HCT116 (cell line): ENCODE results near the gene HDHD3. TPM values are rescaled to one million over a fixed set of nuclear protein-coding genes. Genes with fewer than 3 reads are reported as not detected.

Experiments
- ATAC-seq: fragments of 200-7000 bp; cut with Tn5 transposase; 2 replicates; pipeline ENCODE4 v1.9.1; 2020; ENCODE audit warnings: mild to moderate bottlenecking, moderate library complexity
- BruUV-seq: library from RNA; stranded (reverse); fragments of 400-500 nt; replicated peaks from 2 replicates; lab custom pipeline; 2021; lab: Mats Ljungman, UMichigan
- CTCF ChIA-PET: fragments of 300-600 bp; sonication (Branson Sonifier 250); formaldehyde crosslinking; loops from one replicate; lab custom pipeline; 2021; ENCODE audit warnings: antibody characterized with exemption; lab: Charles Lee
- POLR2A ChIA-PET: fragments of 300-600, 350-600 bp; sonication (Branson Sonifier 250); formaldehyde crosslinking; loops from one replicate; lab custom pipeline; 2021; ENCODE audit warnings: antibody characterized with exemption; lab: Charles Lee
- RAD21 ChIA-PET, 2 experiments: fragments of 300-600 bp; sonication (Branson Sonifier 250); formaldehyde crosslinking; loops; one replicate each; lab custom pipeline; 2023; ENCODE audit warnings: low total read pairs in 2 of 2; ENCODE audit not compliant: uncharacterized antibody in 2 of 2, unreplicated experiment in 2 of 2, low non-redundant PET in 1 of 2; lab: Charles Lee
- DNase-seq: peaks from one replicate; pipeline ENCODE4 v3.0.0-alpha.2; 2010; ENCODE audit warnings: low read depth, low spot score
- H2AFZ ChIP-seq: fragments of 200-600 bp; shearing (Covaris generic), sonication (generic); 2 replicates; pipeline ENCODE4 v1.6.1; 2017; ENCODE audit warnings: low read depth, mixed run types, mixed read lengths, antibody characterized with exemption, low read length; ENCODE audit not compliant: poor library complexity, severe bottlenecking
- H3K27ac ChIP-seq: 2 replicates; pipeline ENCODE4 v1.5.1; 2012; ENCODE audit warnings: low read depth, low read length
- H3K27me3 ChIP-seq: fragments of 200-600 bp; sonication (generic); 2 replicates; pipeline ENCODE4 v1.6.1; 2016; ENCODE audit warnings: mixed run types, low read length, mixed read lengths; ENCODE audit not compliant: insufficient read depth
- H3K36me3 ChIP-seq, 2 experiments: fragments of 200-500 bp in 1 of 2; fragments of 200-600 bp in 1 of 2; sonication (Bioruptor generic) in 1 of 2; sonication (generic) in 1 of 2; 2 replicates each; pipeline versions ENCODE4 v1.5.1 to v1.6.1; 2014 to 2016; ENCODE audit warnings: low read length in 2 of 2, inconsistent platforms in 1 of 2, mixed read lengths in 1 of 2, mixed run types in 1 of 2; ENCODE audit not compliant: insufficient read depth in 2 of 2, control insufficient read depth in 1 of 2
- H3K4me1 ChIP-seq, 2 experiments: fragments of 200-600 bp in 1 of 2; sonication (generic) in 1 of 2; 2 replicates each; pipeline versions ENCODE4 v1.5.1 to v1.6.1; 2012 to 2017; ENCODE audit warnings: low read length in 2 of 2, inconsistent platforms in 1 of 2, mild to moderate bottlenecking in 1 of 2, mixed read lengths in 1 of 2, mixed run types in 1 of 2, moderate library complexity in 1 of 2; ENCODE audit not compliant: insufficient read depth in 2 of 2, control insufficient read depth in 1 of 2
- H3K4me2 ChIP-seq: fragments of 200-600 bp; sonication (generic); 2 replicates; pipeline ENCODE4 v1.6.1; 2017; ENCODE audit warnings: mixed run types, low read length, mixed read lengths
- H3K4me3 ChIP-seq, 2 experiments: fragments of 200-600 bp in 1 of 2; sonication (generic) in 1 of 2; replicated peaks in 1 of 2; 2 replicates each; pipeline ENCODE4 v1.5.1; 2011 to 2016; ENCODE audit warnings: low read length in 2 of 2, control low read depth in 1 of 2, low read depth in 1 of 2, mild to moderate bottlenecking in 1 of 2, mixed read lengths in 1 of 2, mixed run types in 1 of 2
- H3K79me2 ChIP-seq: fragments of 200-600 bp; sonication (generic); 2 replicates; pipeline ENCODE4 v1.6.1; 2017; ENCODE audit warnings: mild to moderate bottlenecking, mixed run types, low read length, moderate library complexity, mixed read lengths; ENCODE audit not compliant: insufficient read depth
- H3K9ac ChIP-seq: fragments of 200-600 bp; sonication (generic); 2 replicates; pipeline ENCODE4 v1.6.1; 2016; ENCODE audit warnings: low read length, mixed read lengths
- H3K9me2 ChIP-seq: fragments of 200-600 bp; sonication (generic), shearing (Covaris generic); 2 replicates; pipeline ENCODE4 v1.6.1; 2017; ENCODE audit warnings: mixed run types, mild to moderate bottlenecking, moderate library complexity; ENCODE audit not compliant: insufficient read depth
- H3K9me3 ChIP-seq, 2 experiments: fragments of 200-500 bp in 1 of 2; fragments of 200-600 bp in 1 of 2; sonication (Bioruptor generic) in 1 of 2; sonication (generic) in 1 of 2; 2 replicates each; pipeline ENCODE4 v1.6.1; 2014 to 2017; ENCODE audit warnings: low read length in 2 of 2, mixed read lengths in 2 of 2, inconsistent platforms in 1 of 2, low read depth in 1 of 2, mild to moderate bottlenecking in 1 of 2, mixed run types in 1 of 2, moderate library complexity in 1 of 2; ENCODE audit not compliant: control insufficient read depth in 1 of 2, insufficient read depth in 1 of 2
- H4K20me1 ChIP-seq: fragments of 200-600 bp; sonication (generic), shearing (Covaris generic); 2 replicates; pipeline ENCODE4 v1.6.1; 2017; ENCODE audit warnings: mixed run types, mild to moderate bottlenecking, moderate library complexity; ENCODE audit not compliant: insufficient read depth
- CBX3 ChIP-seq: IDR thresholded peaks from 2 replicates; pipeline ENCODE4 v1.6.1; 2012; ENCODE audit warnings: low read depth
- CEBPB ChIP-seq: IDR thresholded peaks from 2 replicates; pipeline ENCODE4 v1.6.1; 2012; ENCODE audit warnings: low read depth
- SRF ChIP-seq: IDR thresholded peaks from 2 replicates; pipeline ENCODE4 v1.6.1; 2012; ENCODE audit warnings: low read depth
- ZNF274 ChIP-seq: fragments of 200-500 bp; sonication (Bioruptor generic); IDR thresholded peaks from 2 replicates; pipeline ENCODE4 v1.6.1; 2014; ENCODE audit warnings: mild to moderate bottlenecking, low read depth, low read length, inconsistent platforms
- intact Hi-C: fragments of 100-400 bp; cut with micrococcal nuclease; formaldehyde crosslinking; loops from 2 replicates; pipeline ENCODE4 v1.10.0; 2022
- total RNA-seq: library from RNA; stranded (reverse); gene quantifications from one replicate; pipeline ENCODE4 v1.2.1, GENCODE V29; 2021; ENCODE audit not compliant: unreplicated experiment
- TF ChIP-seq, protein P1 (sequence below), 3 experiments: fragments of 200-600 bp in 1 of 3; sonication (generic) in 1 of 3; IDR thresholded peaks in 2 of 3; conservative IDR thresholded peaks in 1 of 3; 2 replicates each; pipeline ENCODE4 v1.5.1; 2012 to 2017; ENCODE audit warnings: low read depth in 2 of 3, low read length in 2 of 3, antibody characterized with exemption in 1 of 3, borderline replicate concordance in 1 of 3, control low read depth in 1 of 3, mild to moderate bottlenecking in 1 of 3, mixed read lengths in 1 of 3, mixed run types in 1 of 3, moderate library complexity in 1 of 3; ENCODE audit not compliant: insufficient read depth in 1 of 3
- TF ChIP-seq, protein P2 (sequence below): IDR thresholded peaks from 2 replicates; pipeline ENCODE4 v1.6.1; 2011; ENCODE audit warnings: mild to moderate bottlenecking, low read length, moderate library complexity; ENCODE audit not compliant: insufficient replicate concordance; ENCODE audit errors: extremely low read depth
- TF ChIP-seq, protein P3 (sequence below): IDR thresholded peaks from 2 replicates; pipeline ENCODE4 v1.6.1; 2012; ENCODE audit warnings: low read depth

Gene HDHD3
- total RNA-seq, 1 experiment from 2014 or later: 21.8 TPM

DNA sequence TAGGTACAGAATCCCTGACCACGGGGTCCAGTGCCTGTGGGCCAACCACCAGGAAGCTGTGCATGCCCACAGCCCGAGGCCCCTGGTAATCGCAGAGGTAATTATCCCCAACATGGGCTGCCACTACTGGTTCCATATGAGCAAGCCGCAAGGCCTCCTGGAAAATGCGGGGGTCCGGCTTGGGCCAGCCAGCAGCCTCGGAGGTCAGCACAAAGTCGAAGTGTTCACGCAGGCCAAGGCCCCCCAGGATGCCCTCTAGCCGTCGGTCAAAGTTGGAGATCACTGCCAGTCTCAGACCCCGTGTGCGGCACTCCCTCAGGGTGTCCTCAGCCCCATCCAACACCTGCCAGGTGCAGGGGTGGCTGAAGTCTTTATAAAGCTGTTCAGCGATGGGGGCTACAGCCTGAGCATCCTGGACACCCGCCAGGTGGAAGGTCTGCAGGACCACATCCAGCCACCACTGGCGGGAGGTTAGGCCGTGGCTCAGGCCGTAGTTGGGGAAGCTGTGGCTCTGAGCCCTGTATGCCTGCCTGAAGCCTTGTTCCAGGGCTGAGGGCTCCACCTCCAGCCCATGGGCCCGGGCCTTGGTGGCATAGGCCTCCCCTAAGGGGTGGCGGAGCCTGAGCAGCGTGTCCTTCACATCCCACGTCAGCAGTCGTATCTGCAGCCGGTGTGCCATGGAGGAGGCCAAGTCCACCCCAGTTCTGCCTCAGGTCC lies 3.0 kb downstream of the HDHD3 start:
- Histone ChIP-seq H3K9me2 (no peaks in the 10 kb centered on the region), H3K4me2 (no peak overlapping the region), H3K4me3 (no peak overlapping the region), H4K20me1 (no peaks in the 10 kb centered on the region), H3K27me3 (no peaks in the 10 kb centered on the region), H3K36me3 (peaks cover 6 to 7% of the 10 kb centered on the region in 2 experiments; a peak in 2 of 4 replicates), H3K9me3 (no peaks in the 10 kb centered on the region), H3K9ac (no peak overlapping the region), H2AFZ (no peak overlapping the region), H3K79me2 (peaks cover 14% of the 10 kb centered on the region), H3K27ac (no peak overlapping the region), H3K4me1 (peaks cover 12 to 17% of the 10 kb centered on the region in 2 experiments)
- TF ChIP-seq, protein P1, sequence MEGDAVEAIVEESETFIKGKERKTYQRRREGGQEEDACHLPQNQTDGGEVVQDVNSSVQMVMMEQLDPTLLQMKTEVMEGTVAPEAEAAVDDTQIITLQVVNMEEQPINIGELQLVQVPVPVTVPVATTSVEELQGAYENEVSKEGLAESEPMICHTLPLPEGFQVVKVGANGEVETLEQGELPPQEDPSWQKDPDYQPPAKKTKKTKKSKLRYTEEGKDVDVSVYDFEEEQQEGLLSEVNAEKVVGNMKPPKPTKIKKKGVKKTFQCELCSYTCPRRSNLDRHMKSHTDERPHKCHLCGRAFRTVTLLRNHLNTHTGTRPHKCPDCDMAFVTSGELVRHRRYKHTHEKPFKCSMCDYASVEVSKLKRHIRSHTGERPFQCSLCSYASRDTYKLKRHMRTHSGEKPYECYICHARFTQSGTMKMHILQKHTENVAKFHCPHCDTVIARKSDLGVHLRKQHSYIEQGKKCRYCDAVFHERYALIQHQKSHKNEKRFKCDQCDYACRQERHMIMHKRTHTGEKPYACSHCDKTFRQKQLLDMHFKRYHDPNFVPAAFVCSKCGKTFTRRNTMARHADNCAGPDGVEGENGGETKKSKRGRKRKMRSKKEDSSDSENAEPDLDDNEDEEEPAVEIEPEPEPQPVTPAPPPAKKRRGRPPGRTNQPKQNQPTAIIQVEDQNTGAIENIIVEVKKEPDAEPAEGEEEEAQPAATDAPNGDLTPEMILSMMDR (IDR thresholded peaks at IDR 0.05 in 2 of 3, conservative IDR thresholded peaks at IDR 0.05 in 1 of 3; ENCODE audit: borderline replicate concordance in 1 of 3, insufficient read depth in 1 of 3, low read depth in 2 of 3, low read length in 2 of 3): no peak
- TF ChIP-seq, protein P2, sequence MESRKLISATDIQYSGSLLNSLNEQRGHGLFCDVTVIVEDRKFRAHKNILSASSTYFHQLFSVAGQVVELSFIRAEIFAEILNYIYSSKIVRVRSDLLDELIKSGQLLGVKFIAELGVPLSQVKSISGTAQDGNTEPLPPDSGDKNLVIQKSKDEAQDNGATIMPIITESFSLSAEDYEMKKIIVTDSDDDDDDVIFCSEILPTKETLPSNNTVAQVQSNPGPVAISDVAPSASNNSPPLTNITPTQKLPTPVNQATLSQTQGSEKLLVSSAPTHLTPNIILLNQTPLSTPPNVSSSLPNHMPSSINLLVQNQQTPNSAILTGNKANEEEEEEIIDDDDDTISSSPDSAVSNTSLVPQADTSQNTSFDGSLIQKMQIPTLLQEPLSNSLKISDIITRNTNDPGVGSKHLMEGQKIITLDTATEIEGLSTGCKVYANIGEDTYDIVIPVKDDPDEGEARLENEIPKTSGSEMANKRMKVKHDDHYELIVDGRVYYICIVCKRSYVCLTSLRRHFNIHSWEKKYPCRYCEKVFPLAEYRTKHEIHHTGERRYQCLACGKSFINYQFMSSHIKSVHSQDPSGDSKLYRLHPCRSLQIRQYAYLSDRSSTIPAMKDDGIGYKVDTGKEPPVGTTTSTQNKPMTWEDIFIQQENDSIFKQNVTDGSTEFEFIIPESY: no peak
- TF ChIP-seq ZNF274 (no peak), CEBPB (no peak), CBX3 (no peak), SRF (no peak)
- TF ChIP-seq, protein P3, sequence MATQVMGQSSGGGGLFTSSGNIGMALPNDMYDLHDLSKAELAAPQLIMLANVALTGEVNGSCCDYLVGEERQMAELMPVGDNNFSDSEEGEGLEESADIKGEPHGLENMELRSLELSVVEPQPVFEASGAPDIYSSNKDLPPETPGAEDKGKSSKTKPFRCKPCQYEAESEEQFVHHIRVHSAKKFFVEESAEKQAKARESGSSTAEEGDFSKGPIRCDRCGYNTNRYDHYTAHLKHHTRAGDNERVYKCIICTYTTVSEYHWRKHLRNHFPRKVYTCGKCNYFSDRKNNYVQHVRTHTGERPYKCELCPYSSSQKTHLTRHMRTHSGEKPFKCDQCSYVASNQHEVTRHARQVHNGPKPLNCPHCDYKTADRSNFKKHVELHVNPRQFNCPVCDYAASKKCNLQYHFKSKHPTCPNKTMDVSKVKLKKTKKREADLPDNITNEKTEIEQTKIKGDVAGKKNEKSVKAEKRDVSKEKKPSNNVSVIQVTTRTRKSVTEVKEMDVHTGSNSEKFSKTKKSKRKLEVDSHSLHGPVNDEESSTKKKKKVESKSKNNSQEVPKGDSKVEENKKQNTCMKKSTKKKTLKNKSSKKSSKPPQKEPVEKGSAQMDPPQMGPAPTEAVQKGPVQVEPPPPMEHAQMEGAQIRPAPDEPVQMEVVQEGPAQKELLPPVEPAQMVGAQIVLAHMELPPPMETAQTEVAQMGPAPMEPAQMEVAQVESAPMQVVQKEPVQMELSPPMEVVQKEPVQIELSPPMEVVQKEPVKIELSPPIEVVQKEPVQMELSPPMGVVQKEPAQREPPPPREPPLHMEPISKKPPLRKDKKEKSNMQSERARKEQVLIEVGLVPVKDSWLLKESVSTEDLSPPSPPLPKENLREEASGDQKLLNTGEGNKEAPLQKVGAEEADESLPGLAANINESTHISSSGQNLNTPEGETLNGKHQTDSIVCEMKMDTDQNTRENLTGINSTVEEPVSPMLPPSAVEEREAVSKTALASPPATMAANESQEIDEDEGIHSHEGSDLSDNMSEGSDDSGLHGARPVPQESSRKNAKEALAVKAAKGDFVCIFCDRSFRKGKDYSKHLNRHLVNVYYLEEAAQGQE: no peak
- intact Hi-C loops: no loop called here
- RAD21 ChIA-PET: no interaction called here
- POLR2A ChIA-PET: no interaction called here
- CTCF ChIA-PET: no interaction called here
- DNase-seq (no peak), ATAC-seq (no peak)
- BruUV-seq: no TSS peak
